Measurements from ENCODE around the gene HOXA1.
A peak's percentile ranks its signal among the peaks of the same experiment; 100 is the strongest.

HOXA1 gene

DNA sequence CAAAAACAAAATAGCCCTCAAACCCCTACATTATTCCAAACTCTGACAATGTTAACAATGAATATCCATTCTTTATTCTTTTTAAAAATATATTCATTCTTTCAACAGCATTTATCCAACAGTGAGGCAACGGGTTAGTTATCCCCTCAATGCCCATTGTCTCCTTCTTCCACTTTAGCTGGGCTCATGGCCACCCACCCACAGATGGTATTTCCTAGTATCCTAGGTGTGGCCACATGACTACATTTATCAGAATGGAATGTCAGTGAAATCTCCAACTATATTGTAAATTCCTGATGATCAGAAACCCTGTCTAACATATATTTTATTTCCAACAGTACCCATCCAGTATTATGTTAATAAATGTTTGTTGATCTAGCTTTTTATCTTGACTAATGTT lies 13.6 kb downstream of the HOXA1 start:
- H3K9me3 Mint-ChIP-seq, result no peaks in the 10 kb centered on the region
- DNase-seq (ENCODE audit: low spot score in 2 of 2) (no peak), ATAC-seq (ENCODE audit: low read depth) (no peak)
- peaks cover 3% of the 10 kb centered on the region for H3K4me1 Mint-ChIP-seq
- no peaks in the 10 kb centered on the region for H3K36me3 Mint-ChIP-seq
- H3K4me3 Mint-ChIP-seq, result no peak overlapping the region
- H3K27me3 Mint-ChIP-seq, result peaks cover 3% of the 10 kb centered on the region
- no peak overlapping the region for H3K27ac Mint-ChIP-seq

- peaks cover 3% of the 10 kb centered on the region for H3K4me1 Mint-ChIP-seq
- no peak overlapping the region for H3K4me3 Mint-ChIP-seq
- H3K9me3 Mint-ChIP-seq, result no peaks in the 10 kb centered on the region
- ATAC-seq (ENCODE audit: low read depth) (no peak), DNase-seq (ENCODE audit: low spot score in 2 of 2) (no peak)
- H3K27me3 Mint-ChIP-seq, result peaks cover 1% of the 10 kb centered on the region
- H3K27ac Mint-ChIP-seq, result no peak overlapping the region
- H3K36me3 Mint-ChIP-seq, result no peaks in the 10 kb centered on the region
Measured at GRCh38 chr7:27080844-27081436, 14.9 kb downstream of the HOXA1 start.

DNA sequence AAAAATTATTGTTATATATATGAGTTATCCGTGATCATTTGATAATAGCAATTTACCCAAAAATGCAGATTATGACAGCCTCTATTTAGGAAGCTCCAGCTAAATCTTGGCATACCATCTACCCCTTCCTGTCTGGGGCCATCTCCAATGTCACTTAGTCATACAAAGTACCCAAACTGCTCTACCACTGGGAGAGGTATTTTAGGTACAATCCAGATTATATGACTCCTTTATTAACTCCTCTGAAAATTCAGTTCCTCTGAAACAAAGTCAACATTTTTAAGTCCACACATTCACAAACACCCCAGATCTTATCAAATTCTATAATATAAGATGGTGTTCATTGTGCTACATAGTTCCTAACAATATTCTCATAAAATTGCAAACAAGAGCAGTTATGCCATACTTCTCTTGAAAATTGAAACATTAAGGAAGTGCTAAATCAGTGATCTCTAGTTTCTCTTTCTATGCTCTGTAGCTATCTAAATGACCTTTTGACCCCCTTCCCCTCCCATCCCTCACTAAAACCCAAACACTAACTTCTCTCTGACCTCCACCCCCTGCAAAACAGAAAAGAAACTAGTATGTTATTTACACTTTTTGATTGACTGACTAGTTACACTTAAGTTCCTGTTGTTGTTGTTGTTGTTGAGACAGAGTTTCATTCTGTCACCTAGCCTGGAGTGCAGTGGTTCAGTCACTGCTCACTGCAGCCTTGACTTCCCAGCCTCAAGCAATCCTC lies 16.4 kb downstream of the HOXA1 start:
- DNase-seq (ENCODE audit: low spot score in 2 of 2) (no peak), ATAC-seq (ENCODE audit: low read depth) (peak; percentile 37)

GRCh38 chr7:27078616-27079233 lies 17.1 kb downstream of the HOXA1 start:
- no peak for ATAC-seq (ENCODE audit: low read depth)
- Mint-ChIP-seq H3K4me3 (no peak overlapping the region), H3K36me3 (no peaks in the 10 kb centered on the region), H3K4me1 (peaks cover 3% of the 10 kb centered on the region), H3K27ac (no peak overlapping the region), H3K9me3 (no peaks in the 10 kb centered on the region), H3K27me3 (no peaks in the 10 kb centered on the region)
- DNase-seq (ENCODE audit: low spot score in 2 of 2), result no peak

More for the DNA sequence above, 16.4 kb downstream of the HOXA1 start:
- no peaks in the 10 kb centered on the region for H3K9me3 Mint-ChIP-seq
- no peaks in the 10 kb centered on the region for H3K27me3 Mint-ChIP-seq
- H3K4me1 Mint-ChIP-seq, result peaks cover 3% of the 10 kb centered on the region
- no peak overlapping the region for H3K4me3 Mint-ChIP-seq
- no peak overlapping the region for H3K27ac Mint-ChIP-seq
- no peaks in the 10 kb centered on the region for H3K36me3 Mint-ChIP-seq

DNA sequence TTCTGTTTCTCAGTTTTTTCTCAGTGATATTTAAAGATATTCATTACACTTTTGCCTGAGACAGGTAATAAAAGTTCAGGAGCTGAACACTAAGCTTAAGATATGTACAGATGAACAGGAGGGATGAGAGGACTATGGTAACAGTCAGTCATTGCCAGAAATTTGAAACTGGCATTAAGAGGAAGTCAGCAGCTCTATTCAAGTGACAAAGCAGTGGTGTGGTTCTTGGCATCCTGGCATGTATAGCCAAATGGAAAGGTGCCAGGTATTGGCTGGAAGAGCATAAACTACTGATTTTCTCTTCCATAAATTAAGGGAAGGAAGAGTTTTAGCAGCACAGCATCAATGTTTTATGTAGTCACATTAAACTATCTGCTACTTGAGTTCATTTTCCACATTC lies 22.7 kb downstream of the HOXA1 start:
- ATAC-seq (ENCODE audit: low read depth) (no peak), DNase-seq (ENCODE audit: low spot score in 2 of 2) (no peak)
- H3K27ac Mint-ChIP-seq, result no peak overlapping the region
- peaks cover 1% of the 10 kb centered on the region for H3K27me3 Mint-ChIP-seq
- no peaks in the 10 kb centered on the region for H3K9me3 Mint-ChIP-seq
- no peaks in the 10 kb centered on the region for H3K36me3 Mint-ChIP-seq
- no peaks in the 10 kb centered on the region for H3K4me1 Mint-ChIP-seq
- no peak overlapping the region for H3K4me3 Mint-ChIP-seq

DNA sequence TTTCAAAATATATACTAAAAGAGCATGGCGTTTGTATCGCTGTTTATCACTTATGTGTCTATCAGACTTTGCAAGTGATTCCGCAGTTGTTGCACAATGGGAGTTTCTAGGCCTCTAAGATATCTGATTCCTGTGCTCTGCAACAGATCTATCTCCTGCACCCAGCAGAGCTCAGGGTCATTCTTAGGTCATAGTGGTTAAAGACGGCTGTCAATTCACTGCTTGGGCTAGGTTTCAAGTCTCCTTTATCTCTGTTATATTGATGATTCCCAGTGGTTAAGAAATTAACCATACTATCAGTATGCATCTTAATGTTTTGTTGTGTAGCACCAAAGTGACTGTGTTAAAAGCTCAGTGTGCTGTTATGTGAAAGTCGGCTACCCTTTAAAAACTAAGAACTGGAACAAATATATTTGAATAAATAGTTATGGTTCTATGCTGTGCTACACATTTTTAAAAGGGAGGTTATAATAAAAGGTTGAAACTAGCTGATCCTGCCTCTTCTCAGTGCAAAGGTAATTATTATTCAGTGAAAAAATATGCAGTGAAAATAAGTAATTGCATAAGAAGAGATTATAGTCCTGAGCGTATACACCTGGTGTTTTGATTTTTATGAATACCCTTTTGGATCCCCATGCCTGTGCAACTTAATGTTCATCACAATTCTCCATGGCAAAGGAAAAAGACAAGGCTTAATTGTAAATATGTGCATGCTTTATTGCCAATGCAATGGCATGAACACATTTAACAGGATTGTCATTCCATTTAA lies 24.0 kb downstream of the HOXA1 start:
- no peak overlapping the region for H3K4me3 Mint-ChIP-seq
- peaks cover 5% of the 10 kb centered on the region for H3K27me3 Mint-ChIP-seq
- H3K4me1 Mint-ChIP-seq, result no peaks in the 10 kb centered on the region
- H3K9me3 Mint-ChIP-seq, result no peaks in the 10 kb centered on the region
- no peak for ATAC-seq (ENCODE audit: low read depth)
- no peaks in the 10 kb centered on the region for H3K36me3 Mint-ChIP-seq
- H3K27ac Mint-ChIP-seq, result no peak overlapping the region
- DNase-seq (ENCODE audit: low spot score in 2 of 2), result no peak

GRCh38 chr7:27068259-27068658 lies 27.5 kb downstream of the HOXA1 start:
- ATAC-seq (ENCODE audit: low read depth) (no peak), DNase-seq (ENCODE audit: low spot score in 2 of 2) (no peak)
- Mint-ChIP-seq H3K27ac (no peak overlapping the region), H3K36me3 (no peaks in the 10 kb centered on the region), H3K4me3 (no peak overlapping the region), H3K9me3 (no peaks in the 10 kb centered on the region), H3K4me1 (peaks cover 3% of the 10 kb centered on the region), H3K27me3 (peaks cover 6% of the 10 kb centered on the region)

- no peak for DNase-seq (ENCODE audit: low spot score in 2 of 2)
- peaks cover 3% of the 10 kb centered on the region for H3K4me1 Mint-ChIP-seq
- H3K36me3 Mint-ChIP-seq, result no peaks in the 10 kb centered on the region
- no peak overlapping the region for H3K4me3 Mint-ChIP-seq
- H3K9me3 Mint-ChIP-seq, result no peaks in the 10 kb centered on the region
- peaks cover 6% of the 10 kb centered on the region for H3K27me3 Mint-ChIP-seq
- no peak overlapping the region for H3K27ac Mint-ChIP-seq
- no peak for ATAC-seq (ENCODE audit: low read depth)
Measured at GRCh38 chr7:27066148-27066547, 29.7 kb downstream of the HOXA1 start.

DNA sequence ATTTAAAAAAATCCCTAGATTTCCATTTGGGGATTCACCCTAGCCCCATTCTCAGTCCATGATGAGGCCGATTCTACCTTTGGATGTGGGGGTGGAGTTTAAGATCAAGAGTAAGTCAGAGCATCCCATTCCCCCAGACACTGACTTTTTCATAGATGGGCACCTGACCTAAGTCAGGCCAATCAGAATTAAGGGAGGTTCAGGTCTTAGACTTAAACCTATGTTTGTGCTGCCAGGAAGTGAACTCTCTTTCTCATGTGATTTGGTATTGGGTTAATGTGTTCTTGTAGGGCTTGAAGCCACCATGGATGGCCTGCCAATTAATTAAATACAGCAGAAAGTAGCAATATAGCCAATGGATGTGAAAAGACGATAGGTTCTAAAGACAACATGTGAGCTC lies 30.1 kb downstream of the HOXA1 start:
- Mint-ChIP-seq H3K27me3 (peaks cover 6% of the 10 kb centered on the region), H3K27ac (no peak overlapping the region), H3K4me3 (no peak overlapping the region), H3K4me1 (peaks cover 3% of the 10 kb centered on the region), H3K9me3 (no peaks in the 10 kb centered on the region), H3K36me3 (no peaks in the 10 kb centered on the region)
- ATAC-seq (ENCODE audit: low read depth), result no peak
- DNase-seq (ENCODE audit: low spot score in 2 of 2), result no peak

DNA sequence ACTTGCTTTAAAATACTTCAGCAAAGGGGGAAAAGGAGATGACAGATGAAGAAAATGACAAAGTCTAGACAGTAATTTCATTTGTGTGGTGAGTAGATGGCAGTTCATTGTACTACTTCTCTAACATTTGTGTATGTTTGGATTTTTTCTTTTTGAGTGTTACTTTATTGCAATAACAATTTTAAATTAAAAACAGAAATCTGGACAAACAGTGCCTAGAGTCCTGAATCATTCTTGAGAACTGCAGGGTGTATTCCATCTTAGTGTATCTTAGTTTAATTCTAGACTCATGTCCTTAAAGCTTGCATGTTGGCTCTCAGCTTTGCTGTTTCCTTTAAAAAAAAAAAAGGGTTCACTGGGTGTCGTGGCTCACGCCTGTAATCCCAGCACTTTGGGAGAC lies 31.1 kb downstream of the HOXA1 start:
- H3K9me3 Mint-ChIP-seq, result no peaks in the 10 kb centered on the region
- H3K36me3 Mint-ChIP-seq, result no peaks in the 10 kb centered on the region
- ATAC-seq (ENCODE audit: low read depth) (no peak), DNase-seq (ENCODE audit: low spot score in 2 of 2) (no peak)
- H3K27ac Mint-ChIP-seq, result no peak overlapping the region
- H3K4me1 Mint-ChIP-seq, result peaks cover 3% of the 10 kb centered on the region
- H3K4me3 Mint-ChIP-seq, result no peak overlapping the region
- H3K27me3 Mint-ChIP-seq, result peaks cover 6% of the 10 kb centered on the region

DNA sequence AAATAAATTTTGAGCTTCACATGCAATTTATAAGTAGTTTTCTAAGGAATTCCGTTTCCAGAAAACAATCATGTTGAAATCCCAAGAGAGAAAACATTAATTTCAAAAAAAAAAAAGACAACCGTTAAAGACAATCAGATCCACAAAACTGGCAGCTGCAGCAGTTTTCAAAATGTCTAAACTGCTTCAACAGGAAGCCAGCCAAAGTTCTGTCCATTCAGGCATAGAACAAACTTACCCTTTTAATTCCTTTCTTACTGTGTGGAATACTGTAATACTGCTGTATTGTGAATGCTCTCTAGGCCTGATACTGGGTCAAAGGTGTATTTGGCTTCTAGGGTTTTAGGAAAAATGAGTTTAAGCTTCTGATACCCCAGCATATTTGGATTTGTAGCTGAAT lies 31.6 kb downstream of the HOXA1 start:
- H3K27ac Mint-ChIP-seq, result no peak overlapping the region
- H3K36me3 Mint-ChIP-seq, result no peaks in the 10 kb centered on the region
- ATAC-seq (ENCODE audit: low read depth), result no peak
- H3K27me3 Mint-ChIP-seq, result peaks cover 8% of the 10 kb centered on the region
- peaks cover 3% of the 10 kb centered on the region for H3K4me1 Mint-ChIP-seq
- no peaks in the 10 kb centered on the region for H3K9me3 Mint-ChIP-seq
- no peak for DNase-seq (ENCODE audit: low spot score in 2 of 2)
- no peak overlapping the region for H3K4me3 Mint-ChIP-seq

GRCh38 chr7:27062946-27063345 lies 32.9 kb downstream of the HOXA1 start:
- no peak for ATAC-seq (ENCODE audit: low read depth)
- Mint-ChIP-seq H3K4me1 (peaks cover 3% of the 10 kb centered on the region), H3K27ac (no peak overlapping the region), H3K36me3 (no peaks in the 10 kb centered on the region), H3K27me3 (peaks cover 8% of the 10 kb centered on the region), H3K4me3 (no peak overlapping the region), H3K9me3 (no peaks in the 10 kb centered on the region)
- DNase-seq (ENCODE audit: low spot score in 2 of 2), result no peak

DNA sequence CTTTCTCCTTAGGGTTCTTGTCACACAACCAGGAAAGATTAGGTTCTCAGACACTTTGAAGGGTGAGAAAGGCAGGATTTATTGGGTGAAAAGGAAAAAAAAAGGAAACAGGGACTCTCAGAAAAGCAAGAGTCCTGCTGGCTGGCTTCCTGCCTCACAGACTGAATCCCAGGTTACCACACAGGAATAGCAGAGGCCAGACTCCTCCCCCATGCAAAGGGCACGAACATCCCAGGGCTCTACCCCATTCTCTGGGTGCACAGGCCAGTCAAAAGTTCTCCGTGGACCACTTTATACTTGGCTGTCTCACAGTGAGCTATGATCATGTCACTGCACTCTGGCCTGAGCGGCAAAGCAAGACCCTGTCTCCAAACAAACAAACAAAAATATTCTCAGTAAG lies 42.6 kb downstream of the HOXA1 start:
- ATAC-seq (ENCODE audit: low read depth), result no peak
- Mint-ChIP-seq H3K4me3 (no peak overlapping the region), H3K4me1 (no peaks in the 10 kb centered on the region), H3K36me3 (peaks cover 1% of the 10 kb centered on the region), H3K27me3 (peaks cover 3% of the 10 kb centered on the region), H3K27ac (no peak overlapping the region), H3K9me3 (no peaks in the 10 kb centered on the region)
- no peak for DNase-seq (ENCODE audit: low spot score in 2 of 2)

GRCh38 chr7:27051451-27051850 lies 44.3 kb downstream of the HOXA1 start:
- Mint-ChIP-seq H3K27me3 (peaks cover 1% of the 10 kb centered on the region), H3K27ac (no peak overlapping the region), H3K4me1 (no peaks in the 10 kb centered on the region), H3K36me3 (no peaks in the 10 kb centered on the region), H3K9me3 (no peaks in the 10 kb centered on the region), H3K4me3 (no peak overlapping the region)
- DNase-seq (ENCODE audit: low spot score in 2 of 2), result no peak
- ATAC-seq (ENCODE audit: low read depth), result no peak

Data from memory B cell (primary cell).